HEK293 (cell line): Measurements from ENCODE around the gene CKMT2.

Source experiments
- GLI2 ChIP-seq: fragments of 450-650 bp; formaldehyde crosslinking; IDR thresholded peaks from 2 replicates; pipeline ENCODE4; 2017; ENCODE audit warnings: missing biosample characterization, missing genetic modification characterization, low read depth, borderline replicate concordance
- MEIS1 ChIP-seq: sonication (generic); formaldehyde crosslinking; IDR thresholded peaks from 2 replicates; pipeline ENCODE4 v1.8.1; 2022; ENCODE audit warnings: missing genetic modification reagents, mild to moderate bottlenecking, borderline replicate concordance
- SALL2 ChIP-seq: fragments of 450-650 bp; formaldehyde crosslinking; IDR thresholded peaks from 2 replicates; pipeline ENCODE4 v1.5.0; 2017; ENCODE audit warnings: missing biosample characterization, mild to moderate bottlenecking, missing genetic modification characterization, borderline replicate concordance
- ZBTB17 ChIP-seq: fragments of 450-650 bp; formaldehyde crosslinking; IDR thresholded peaks from 2 replicates; pipeline ENCODE4 v1.5.1; 2016; ENCODE audit warnings: missing biosample characterization, missing genetic modification characterization
- ZBTB49 ChIP-seq: fragments of 450-650 bp; formaldehyde crosslinking; IDR thresholded peaks from 2 replicates; pipeline ENCODE4 v1.5.1; 2016; ENCODE audit warnings: missing biosample characterization, missing genetic modification characterization, low read depth
- ZNF112 ChIP-seq: fragments of 450-650 bp; formaldehyde crosslinking; IDR thresholded peaks from 2 replicates; pipeline ENCODE4 v1.5.0; 2017; ENCODE audit warnings: missing biosample characterization, missing genetic modification characterization
- ZNF114 ChIP-seq: fragments of 450-650 bp; formaldehyde crosslinking; IDR thresholded peaks from 2 replicates; pipeline ENCODE4 v1.5.0; 2017; ENCODE audit warnings: missing biosample characterization, missing genetic modification characterization
- ZNF132 ChIP-seq: fragments of 450-650 bp; formaldehyde crosslinking; IDR thresholded peaks from 2 replicates; pipeline ENCODE4 v1.5.1; 2017; ENCODE audit warnings: missing biosample characterization, missing genetic modification characterization, borderline replicate concordance
- ZNF146 ChIP-seq: fragments of 450-650 bp; formaldehyde crosslinking; IDR thresholded peaks from 2 replicates; pipeline ENCODE4 v1.5.1; 2016; ENCODE audit warnings: missing biosample characterization, missing genetic modification characterization
- ZNF174 ChIP-seq: fragments of 450-650 bp; formaldehyde crosslinking; IDR thresholded peaks from 2 replicates; pipeline ENCODE4 v1.5.0; 2017; ENCODE audit warnings: missing biosample characterization, mild to moderate bottlenecking, missing genetic modification characterization
- ZNF18 ChIP-seq: fragments of 450-650 bp; formaldehyde crosslinking; IDR thresholded peaks from 2 replicates; pipeline ENCODE4 v1.5.1; 2016; ENCODE audit warnings: missing biosample characterization, missing genetic modification characterization
- ZNF184 ChIP-seq: fragments of 450-650 bp; IDR thresholded peaks from 2 replicates; pipeline ENCODE4 v1.5.1; 2018; ENCODE audit warnings: missing biosample characterization, mild to moderate bottlenecking, missing genetic modification characterization
- ZNF211 ChIP-seq: fragments of 450-650 bp; formaldehyde crosslinking; IDR thresholded peaks from 2 replicates; pipeline ENCODE4 v1.5.1; 2016; ENCODE audit warnings: low read depth, missing biosample characterization, missing genetic modification characterization
- ZNF214 ChIP-seq: fragments of 450-650 bp; formaldehyde crosslinking; IDR thresholded peaks from 2 replicates; pipeline ENCODE4 v1.5.1; 2017; ENCODE audit warnings: missing biosample characterization, mild to moderate bottlenecking, missing genetic modification characterization, borderline replicate concordance
- ZNF239 ChIP-seq: fragments of 450-650 bp; formaldehyde crosslinking; IDR thresholded peaks from 2 replicates; pipeline ENCODE4 v1.5.1; 2016; ENCODE audit warnings: missing biosample characterization, missing genetic modification characterization
- ZNF280D ChIP-seq: fragments of 450-650 bp; formaldehyde crosslinking; IDR thresholded peaks from 2 replicates; pipeline ENCODE4 v1.5.1; 2016; ENCODE audit warnings: missing biosample characterization, missing genetic modification characterization
- ZNF341 ChIP-seq: fragments of 450-650 bp; formaldehyde crosslinking; IDR thresholded peaks from 2 replicates; pipeline ENCODE4; 2016; ENCODE audit warnings: low read depth, missing biosample characterization, missing genetic modification characterization
- ZNF37A ChIP-seq: fragments of 450-650 bp; IDR thresholded peaks from 2 replicates; pipeline ENCODE4 v1.5.1; 2018; ENCODE audit warnings: missing biosample characterization, missing genetic modification characterization
- ZNF433 ChIP-seq: fragments of 450-650 bp; formaldehyde crosslinking; IDR thresholded peaks from 2 replicates; pipeline ENCODE4 v1.5.1; 2016; ENCODE audit warnings: missing biosample characterization, missing genetic modification characterization, low read depth
- ZNF449 ChIP-seq: fragments of 450-650 bp; formaldehyde crosslinking; IDR thresholded peaks from 2 replicates; pipeline ENCODE4 v1.5.1; 2017; ENCODE audit warnings: missing biosample characterization, mild to moderate bottlenecking, missing genetic modification characterization, moderate library complexity
- ZNF48 ChIP-seq: fragments of 450-650 bp; formaldehyde crosslinking; IDR thresholded peaks from 2 replicates; pipeline ENCODE4 v1.5.1; 2016; ENCODE audit warnings: missing biosample characterization, missing genetic modification characterization
- ZNF501 ChIP-seq: fragments of 450-650 bp; formaldehyde crosslinking; IDR thresholded peaks from 2 replicates; pipeline ENCODE4 v1.5.1; 2016; ENCODE audit warnings: missing biosample characterization, missing genetic modification characterization
- ZNF510 ChIP-seq: fragments of 450-650 bp; formaldehyde crosslinking; IDR thresholded peaks from 2 replicates; pipeline ENCODE4 v1.5.1; 2018; ENCODE audit warnings: mild to moderate bottlenecking, missing genetic modification characterization, missing biosample characterization; ENCODE audit not compliant: insufficient replicate concordance
- ZNF521 ChIP-seq: fragments of 450-650 bp; formaldehyde crosslinking; IDR thresholded peaks from 2 replicates; pipeline ENCODE4 v1.5.1; 2017; ENCODE audit warnings: missing biosample characterization, mild to moderate bottlenecking, missing genetic modification characterization
- ZNF530 ChIP-seq: fragments of 450-650 bp; formaldehyde crosslinking; IDR thresholded peaks from 2 replicates; pipeline ENCODE4 v1.5.1; 2016; ENCODE audit warnings: low read depth, missing biosample characterization, missing genetic modification characterization
- ZNF561 ChIP-seq: fragments of 450-650 bp; IDR thresholded peaks from 2 replicates; pipeline ENCODE4 v1.5.1; 2018; ENCODE audit warnings: missing biosample characterization, missing genetic modification characterization, borderline replicate concordance
- ZNF621 ChIP-seq: fragments of 450-650 bp; formaldehyde crosslinking; IDR thresholded peaks from 2 replicates; pipeline ENCODE4 v1.5.1; 2017; ENCODE audit warnings: missing biosample characterization, missing genetic modification characterization
- ZNF623 ChIP-seq: fragments of 450-650 bp; formaldehyde crosslinking; IDR thresholded peaks from 2 replicates; pipeline ENCODE4 v1.5.1; 2016; ENCODE audit warnings: missing biosample characterization, missing genetic modification characterization
- ZNF629 ChIP-seq: fragments of 450-650 bp; formaldehyde crosslinking; IDR thresholded peaks from 2 replicates; pipeline ENCODE4 v1.5.1; 2017; ENCODE audit warnings: missing biosample characterization, missing genetic modification characterization
- ZNF777 ChIP-seq: fragments of 450-650 bp; formaldehyde crosslinking; IDR thresholded peaks from 2 replicates; pipeline ENCODE4 v1.5.1; 2017; ENCODE audit warnings: missing biosample characterization, missing genetic modification characterization, borderline replicate concordance
- ZNF837 ChIP-seq: fragments of 450-650 bp; formaldehyde crosslinking; IDR thresholded peaks from 2 replicates; pipeline ENCODE4 v1.5.1; 2016; ENCODE audit warnings: missing biosample characterization, missing genetic modification characterization
- ZSCAN23 ChIP-seq: fragments of 450-650 bp; formaldehyde crosslinking; IDR thresholded peaks from 2 replicates; pipeline ENCODE4 v1.5.1; 2016; ENCODE audit warnings: missing biosample characterization, missing genetic modification characterization
- ZSCAN30 ChIP-seq: fragments of 450-650 bp; IDR thresholded peaks from 2 replicates; pipeline ENCODE4 v1.5.1; 2018; ENCODE audit warnings: missing biosample characterization, mild to moderate bottlenecking, missing genetic modification characterization, moderate library complexity

Gene CKMT2

GRCh38 chr5:81301271-81302015 is 68.3 kb downstream of the CKMT2 start, which contains the start of gene ZCCHC9 (continued):
- no peak for TF ChIP-seq ZBTB49 (tag by site-specific recombination)
- TF ChIP-seq ZNF184 (tag by site-specific recombination), result no peak
- no peak for TF ChIP-seq ZNF561 (tag by site-specific recombination)
- TF ChIP-seq ZNF501 (tag by site-specific recombination), result peak; percentile 89
- 0 out of 2 replicates have a peak, but pooled peaks have one; percentile 30 for TF ChIP-seq MEIS1 (CRISPR knock-in tag)
- TF ChIP-seq ZNF174 (tag by site-specific recombination), result no peak
- no peak for TF ChIP-seq ZSCAN30
- TF ChIP-seq GLI2 (tag by site-specific recombination), result no peak
- no peak for TF ChIP-seq ZNF214 (tag by site-specific recombination)
- TF ChIP-seq ZSCAN23 (tag by site-specific recombination), result no peak
- TF ChIP-seq ZNF623 (tag by site-specific recombination), result 0 out of 2 replicates have a peak, but pooled peaks have one; percentile 1
- TF ChIP-seq ZNF48 (tag by site-specific recombination), result no peak
- TF ChIP-seq ZNF112 (tag by site-specific recombination), result no peak
- TF ChIP-seq ZNF280D (tag by site-specific recombination), result no peak
- no peak for TF ChIP-seq ZNF510 (tag by site-specific recombination)
- no peak for TF ChIP-seq ZNF211 (tag by site-specific recombination)
- TF ChIP-seq ZNF18 (tag by site-specific recombination), result no peak
- no peak for TF ChIP-seq ZNF132
- TF ChIP-seq ZBTB17 (tag by site-specific recombination), result peak; percentile 99
- no peak for TF ChIP-seq ZNF621 (tag by site-specific recombination)
- no peak for TF ChIP-seq ZNF837
- peak; percentile 98 for TF ChIP-seq ZNF629 (tag by site-specific recombination)
- TF ChIP-seq SALL2 (tag by site-specific recombination), result no peak
- no peak for TF ChIP-seq ZNF433
- TF ChIP-seq ZNF114 (tag by site-specific recombination), result no peak
- no peak for TF ChIP-seq ZNF521 (tag by site-specific recombination)
- no peak for TF ChIP-seq ZNF239 (tag by site-specific recombination)
- no peak for TF ChIP-seq ZNF37A (tag by site-specific recombination)
- TF ChIP-seq ZNF530 (tag by site-specific recombination), result no peak
- no peak for TF ChIP-seq ZNF146 (tag by site-specific recombination)
- peak; percentile 86 for TF ChIP-seq ZNF449 (tag by site-specific recombination)
- peak; percentile 53; the same call in 1 of the 2 replicates for TF ChIP-seq ZNF777 (tag by site-specific recombination)
- peak; percentile 77 for TF ChIP-seq ZNF341 (tag by site-specific recombination)
